ENCODE results near the gene ZNF446.
"Not testable (repeated sequence)": the region's sequence is repeated elsewhere in the genome, so short reads cannot be mapped to it uniquely, and the experiment has no call there.

The ZNF446 gene

DNA sequence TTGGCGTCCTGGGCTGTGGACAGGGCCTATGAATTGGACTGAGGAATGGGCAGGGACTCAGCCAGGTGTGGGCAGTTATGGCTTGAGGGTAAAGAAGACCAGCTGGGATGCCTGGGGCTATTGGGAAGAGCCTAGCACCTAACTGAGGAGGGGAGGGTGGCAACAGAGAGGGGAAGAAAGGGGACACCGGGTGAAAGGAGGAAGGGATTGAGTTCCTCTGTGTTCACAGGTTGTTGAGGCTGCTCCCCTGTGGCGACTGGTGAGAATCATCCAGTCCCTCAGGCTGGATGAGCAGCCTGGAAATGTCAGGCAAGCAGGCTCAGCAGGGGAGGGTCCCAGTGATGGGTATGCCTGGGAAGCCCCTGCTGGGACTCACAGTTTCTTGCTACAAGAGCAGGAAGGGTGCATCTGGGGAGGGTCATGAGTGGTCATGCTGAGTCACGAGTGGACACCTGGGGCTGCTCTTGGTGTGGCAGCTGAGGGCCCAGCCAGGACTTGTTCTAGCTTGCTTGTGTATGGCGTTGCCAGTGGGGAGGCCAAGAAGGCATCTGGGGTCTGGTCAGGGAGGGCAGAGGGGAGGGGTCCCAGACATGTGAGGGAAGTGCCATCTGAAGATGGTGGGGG is 7.8 kb upstream of the ZNF446 start:
- TF ChIP-seq, protein P1, sequence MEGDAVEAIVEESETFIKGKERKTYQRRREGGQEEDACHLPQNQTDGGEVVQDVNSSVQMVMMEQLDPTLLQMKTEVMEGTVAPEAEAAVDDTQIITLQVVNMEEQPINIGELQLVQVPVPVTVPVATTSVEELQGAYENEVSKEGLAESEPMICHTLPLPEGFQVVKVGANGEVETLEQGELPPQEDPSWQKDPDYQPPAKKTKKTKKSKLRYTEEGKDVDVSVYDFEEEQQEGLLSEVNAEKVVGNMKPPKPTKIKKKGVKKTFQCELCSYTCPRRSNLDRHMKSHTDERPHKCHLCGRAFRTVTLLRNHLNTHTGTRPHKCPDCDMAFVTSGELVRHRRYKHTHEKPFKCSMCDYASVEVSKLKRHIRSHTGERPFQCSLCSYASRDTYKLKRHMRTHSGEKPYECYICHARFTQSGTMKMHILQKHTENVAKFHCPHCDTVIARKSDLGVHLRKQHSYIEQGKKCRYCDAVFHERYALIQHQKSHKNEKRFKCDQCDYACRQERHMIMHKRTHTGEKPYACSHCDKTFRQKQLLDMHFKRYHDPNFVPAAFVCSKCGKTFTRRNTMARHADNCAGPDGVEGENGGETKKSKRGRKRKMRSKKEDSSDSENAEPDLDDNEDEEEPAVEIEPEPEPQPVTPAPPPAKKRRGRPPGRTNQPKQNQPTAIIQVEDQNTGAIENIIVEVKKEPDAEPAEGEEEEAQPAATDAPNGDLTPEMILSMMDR (IDR thresholded peaks at IDR 0.05; ENCODE audit: insufficient read depth, low read length, poor library complexity, severe bottlenecking) = no peak
- no peaks in the 10 kb centered on the region for H3K27me3 ChIP-seq (replicated peaks; ENCODE audit: control insufficient read depth, insufficient read depth, low read length)
- DNase-seq (ENCODE audit: extremely low read depth, insufficient read length) = no peak
- peak overlapping the region; percentile 50 for H3K4me3 ChIP-seq (replicated peaks; ENCODE audit: low read depth, low read length)
- H3K36me3 ChIP-seq (ENCODE audit: control insufficient read depth, insufficient read depth, low read length) = peaks cover 13% of the 10 kb centered on the region

GRCh38 chr19:58469241-58470013 is 6.7 kb upstream of the ZNF446 start:
- no peak for DNase-seq (ENCODE audit: extremely low read depth, insufficient read length)
- Histone ChIP-seq H3K4me3 (replicated peaks; ENCODE audit: low read depth, low read length) (no peak overlapping the region), H3K36me3 (ENCODE audit: control insufficient read depth, insufficient read depth, low read length) (peaks cover 16% of the 10 kb centered on the region), H3K27me3 (replicated peaks; ENCODE audit: control insufficient read depth, insufficient read depth, low read length) (no peaks in the 10 kb centered on the region)
- TF ChIP-seq, protein P1 (IDR thresholded peaks at IDR 0.05; ENCODE audit: insufficient read depth, low read length, poor library complexity, severe bottlenecking) = no peak

- H3K4me3 ChIP-seq (replicated peaks; ENCODE audit: low read depth, low read length); H3K27me3 ChIP-seq (replicated peaks; ENCODE audit: control insufficient read depth, insufficient read depth, low read length); DNase-seq (ENCODE audit: extremely low read depth, insufficient read length): not testable (repeated sequence)
- H3K36me3 ChIP-seq (ENCODE audit: control insufficient read depth, insufficient read depth, low read length) = peaks cover 16% of the 10 kb centered on the region
These were observed 5.2 kb upstream of the ZNF446 start for GRCh38 chr19:58470837-58471543.

DNA sequence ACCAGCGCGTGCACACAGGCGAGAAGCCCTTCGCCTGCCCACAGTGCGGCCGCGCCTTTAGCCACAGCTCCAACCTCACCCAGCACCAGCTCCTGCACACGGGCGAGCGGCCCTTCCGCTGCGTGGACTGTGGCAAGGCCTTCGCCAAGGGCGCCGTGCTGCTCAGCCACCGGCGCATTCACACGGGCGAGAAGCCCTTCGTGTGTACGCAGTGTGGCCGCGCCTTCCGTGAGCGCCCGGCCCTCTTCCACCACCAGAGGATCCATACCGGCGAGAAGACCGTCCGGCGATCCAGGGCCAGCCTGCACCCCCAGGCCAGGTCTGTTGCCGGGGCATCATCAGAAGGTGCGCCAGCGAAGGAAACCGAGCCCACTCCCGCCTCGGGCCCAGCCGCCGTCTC is 4.4 kb upstream of the ZNF446 start:
- no peak for DNase-seq (ENCODE audit: extremely low read depth, insufficient read length)
- no peaks in the 10 kb centered on the region for H3K27me3 ChIP-seq (replicated peaks; ENCODE audit: control insufficient read depth, insufficient read depth, low read length)
- no peak overlapping the region for H3K4me3 ChIP-seq (replicated peaks; ENCODE audit: low read depth, low read length)
- TF ChIP-seq, protein P1 (IDR thresholded peaks at IDR 0.05; ENCODE audit: insufficient read depth, low read length, poor library complexity, severe bottlenecking) = no peak
- H3K36me3 ChIP-seq (ENCODE audit: control insufficient read depth, insufficient read depth, low read length) = peaks cover 16% of the 10 kb centered on the region

GRCh38 chr19:58473775-58474174 is 2.4 kb upstream of the ZNF446 start:
- no peaks in the 10 kb centered on the region for H3K27me3 ChIP-seq (replicated peaks; ENCODE audit: control insufficient read depth, insufficient read depth, low read length)
- peaks cover 16% of the 10 kb centered on the region for H3K36me3 ChIP-seq (ENCODE audit: control insufficient read depth, insufficient read depth, low read length)
- TF ChIP-seq, protein P1 (IDR thresholded peaks at IDR 0.05; ENCODE audit: insufficient read depth, low read length, poor library complexity, severe bottlenecking) = no peak
- H3K4me3 ChIP-seq (replicated peaks; ENCODE audit: low read depth, low read length) = no peak overlapping the region
- no peak for DNase-seq (ENCODE audit: extremely low read depth, insufficient read length)
